Measurements from ENCODE around the gene THG1L. TPM values are rescaled to one million over a fixed set of nuclear protein-coding genes. Genes with fewer than 3 reads are reported as not detected.

THG1L gene
- total RNA-seq, 2 donors from 2014 or later: 14.1 to 16.9 TPM

- Histone ChIP-seq H3K27me3 (replicated peaks; ENCODE audit: insufficient read depth) (no peaks in the 10 kb centered on the region), H3K9me3 (no peaks in the 10 kb centered on the region), H3K27ac (no peak overlapping the region), H3K4me1 (replicated peaks) (no peaks in the 10 kb centered on the region), H3K36me3 (no peaks in the 10 kb centered on the region), H3K4me3 (no peak overlapping the region)
- TF ChIP-seq POLR2AphosphoS5 (IDR thresholded peaks at IDR 0.05): no peak
- TF ChIP-seq CTCF (IDR thresholded peaks at IDR 0.05): no peak
- TF ChIP-seq POLR2A (IDR thresholded peaks at IDR 0.05): no peak
- intact Hi-C loops (cut with DNase I): no loop called here
- no peak for DNase-seq (ENCODE audit: low spot score)
Observed at GRCh38 chr5:157729858-157730257, 1.4 kb upstream of the THG1L start.

- H3K36me3 ChIP-seq: no peaks in the 10 kb centered on the region
- TF ChIP-seq POLR2A (IDR thresholded peaks at IDR 0.05): no peak
- TF ChIP-seq CTCF (IDR thresholded peaks at IDR 0.05): no peak
- TF ChIP-seq POLR2AphosphoS5 (IDR thresholded peaks at IDR 0.05): no peak
- no peaks in the 10 kb centered on the region for H3K9me3 ChIP-seq
- no peak for DNase-seq (ENCODE audit: low spot score)
- intact Hi-C loops (cut with DNase I): no loop called here
- H3K4me1 ChIP-seq (replicated peaks): no peaks in the 10 kb centered on the region
- 20% methylated on average over 5 of the region's 5 CpGs for WGBS
- no peaks in the 10 kb centered on the region for H3K27me3 ChIP-seq (replicated peaks; ENCODE audit: insufficient read depth)
- peak overlapping the region; percentile 47 to 59 for H3K4me3 ChIP-seq
- peak overlapping the region; percentile 86 to 91 for H3K27ac ChIP-seq
Observed at GRCh38 chr5:157730900-157731271, 334 bp upstream of the THG1L start.

- H3K27ac ChIP-seq: no peak overlapping the region
- DNase-seq (ENCODE audit: low spot score): no peak
- intact Hi-C loops (cut with DNase I): no loop called here
Observed at GRCh38 chr5:157732130-157732514, 902 bp downstream of the THG1L start.

GRCh38 chr5:157732596-157733262 lies 1.5 kb downstream of the THG1L start:
- DNase-seq (ENCODE audit: low spot score): no peak
- H3K36me3 ChIP-seq: no peaks in the 10 kb centered on the region
- H3K4me3 ChIP-seq: no peak overlapping the region
- intact Hi-C loops (cut with DNase I): no loop called here
- H3K27ac ChIP-seq: no peak overlapping the region
- H3K27me3 ChIP-seq (replicated peaks; ENCODE audit: insufficient read depth): no peaks in the 10 kb centered on the region
- no peaks in the 10 kb centered on the region for H3K4me1 ChIP-seq (replicated peaks)
- WGBS: 90% methylated on average over 8 of the region's 8 CpGs
- H3K9me3 ChIP-seq: no peaks in the 10 kb centered on the region
- TF ChIP-seq POLR2A (IDR thresholded peaks at IDR 0.05) (no peak), CTCF (IDR thresholded peaks at IDR 0.05) (no peak), POLR2AphosphoS5 (IDR thresholded peaks at IDR 0.05) (no peak)

More at GRCh38 chr5:157732130-157732514, 902 bp downstream of the THG1L start:
- no peaks in the 10 kb centered on the region for H3K9me3 ChIP-seq
- TF ChIP-seq POLR2AphosphoS5 (IDR thresholded peaks at IDR 0.05): no peak
- no peak for TF ChIP-seq CTCF (IDR thresholded peaks at IDR 0.05)
- TF ChIP-seq POLR2A (IDR thresholded peaks at IDR 0.05): no peak
- no peaks in the 10 kb centered on the region for H3K36me3 ChIP-seq
- no peaks in the 10 kb centered on the region for H3K27me3 ChIP-seq (replicated peaks; ENCODE audit: insufficient read depth)
- WGBS: 86% methylated on average over 5 of the region's 5 CpGs
- no peaks in the 10 kb centered on the region for H3K4me1 ChIP-seq (replicated peaks)
- H3K4me3 ChIP-seq: no peak overlapping the region

GRCh38 chr5:157734436-157734835 lies 3.2 kb downstream of the THG1L start:
- Histone ChIP-seq H3K27ac (no peak overlapping the region), H3K27me3 (replicated peaks; ENCODE audit: insufficient read depth) (no peaks in the 10 kb centered on the region), H3K4me1 (replicated peaks) (no peaks in the 10 kb centered on the region), H3K36me3 (no peaks in the 10 kb centered on the region), H3K9me3 (no peaks in the 10 kb centered on the region), H3K4me3 (no peak overlapping the region)
- intact Hi-C loops (cut with DNase I): no loop called here
- no peak for DNase-seq (ENCODE audit: low spot score)
- 61% methylated on average over 7 of the region's 7 CpGs for WGBS
- no peak for TF ChIP-seq POLR2AphosphoS5 (IDR thresholded peaks at IDR 0.05)
- no peak for TF ChIP-seq POLR2A (IDR thresholded peaks at IDR 0.05)
- no peak for TF ChIP-seq CTCF (IDR thresholded peaks at IDR 0.05)
